B cell (primary cell): Measurements from ENCODE around the gene SPATA2L. TPM values are rescaled to one million over a fixed set of nuclear protein-coding genes. Genes with fewer than 3 reads are reported as not detected.

Experiments used
- ATAC-seq: fragments of 200-7000 bp; cut with Tn5 transposase; one replicate; pipeline ENCODE4 v1.10.0; 2021; ENCODE audit warnings: low read depth, mild to moderate bottlenecking, moderate number of reproducible peaks, moderate library complexity
- CTCF ChIA-PET: fragments of 350-600 bp; sonication (Branson Sonifier 250); formaldehyde crosslinking; loops from one replicate; lab custom pipeline; 2021; ENCODE audit warnings: antibody characterized with exemption, inconsistent platforms; lab: Charles Lee
- POLR2A ChIA-PET: fragments of 350-600 bp; sonication (Branson Sonifier 250); formaldehyde crosslinking; loops from one replicate; lab custom pipeline; 2021; ENCODE audit warnings: antibody characterized with exemption; lab: Charles Lee
- DNase-seq: peaks from one replicate; pipeline ENCODE4 v3.0.0; 2013
- H2AFZ ChIP-seq: 2 replicates; pipeline ENCODE4 v1.6.1; 2012; ENCODE audit warnings: mild to moderate bottlenecking, low read depth, low read length; ENCODE audit not compliant: insufficient read depth, poor library complexity, severe bottlenecking
- H3K27ac ChIP-seq, 2 donors: 1 replicate in 1 of 2; 2 replicates in 1 of 2; pipeline ENCODE4 v1.5.1; 2012 to 2013; ENCODE audit warnings: low read length in 2 of 2, mild to moderate bottlenecking in 2 of 2, moderate library complexity in 1 of 2
- H3K27me3 ChIP-seq, 4 experiments: fragments of 200-600 bp in 1 of 4; sonication (generic) in 1 of 4; replicated peaks in 1 of 4; 1 replicate in 2 of 4; 2 replicates in 2 of 4; pipeline versions ENCODE4 v1.6.1 to v1.7.0; 2013 to 2016; ENCODE audit warnings: low read length in 3 of 4, mild to moderate bottlenecking in 2 of 4, mixed read lengths in 1 of 4, moderate library complexity in 1 of 4; ENCODE audit not compliant: insufficient read depth in 4 of 4, control insufficient read depth in 3 of 4; ENCODE audit errors: control extremely low read depth in 1 of 4
- H3K36me3 ChIP-seq, 2 experiments: replicated peaks in 1 of 2; 1 replicate in 1 of 2; 2 replicates in 1 of 2; pipeline versions ENCODE4 v1.6.1 to v1.7.1; 2013; ENCODE audit warnings: low read length in 1 of 2; ENCODE audit not compliant: insufficient read depth in 2 of 2, control insufficient read depth in 1 of 2; ENCODE audit errors: control extremely low read depth in 1 of 2, extremely low read depth in 1 of 2
- H3K4me1 ChIP-seq, 2 donors: fragments of 200-600 bp in 1 of 2; sonication (generic) in 1 of 2; 1 replicate in 1 of 2; 2 replicates in 1 of 2; pipeline versions ENCODE4 v1.5.1 to v1.6.1; 2013 to 2017; ENCODE audit warnings: low read length in 2 of 2; ENCODE audit not compliant: control insufficient read depth in 2 of 2, insufficient read depth in 2 of 2
- H3K4me2 ChIP-seq: replicated peaks from 2 replicates; pipeline ENCODE3; 2012; ENCODE audit warnings: mild to moderate bottlenecking, low read depth, low read length; ENCODE audit not compliant: poor library complexity, severe bottlenecking
- H3K4me3 ChIP-seq, 5 experiments: fragments of 200-600 bp in 1 of 5; sonication (generic) in 1 of 5; 1 replicate in 3 of 5; 2 replicates in 2 of 5; pipeline versions ENCODE4 v1.5.1 to v1.7.0; 2011 to 2016; ENCODE audit warnings: low read length in 4 of 5, mild to moderate bottlenecking in 4 of 5, low read depth in 2 of 5, control low read depth in 1 of 5, moderate library complexity in 1 of 5; ENCODE audit not compliant: insufficient read depth in 1 of 5; ENCODE audit errors: control extremely low read depth in 1 of 5, extremely low read depth in 1 of 5
- H3K79me2 ChIP-seq: fragments of 200-600 bp; sonication (generic); one replicate; pipeline ENCODE4 v1.6.0; 2016; ENCODE audit warnings: low read length; ENCODE audit not compliant: control insufficient read depth, insufficient read depth
- H3K9ac ChIP-seq: fragments of 200-600 bp; sonication (generic); 2 replicates; pipeline ENCODE4 v1.6.1; 2017; ENCODE audit warnings: mild to moderate bottlenecking, low read length, moderate library complexity
- H3K9me3 ChIP-seq, 3 donors: one replicate each; pipeline versions ENCODE4 v1.6.1 to v1.7.1; 2013; ENCODE audit warnings: low read length in 2 of 3; ENCODE audit not compliant: control insufficient read depth in 2 of 3, insufficient read depth in 1 of 3; ENCODE audit errors: control extremely low read depth in 1 of 3
- H4K20me1 ChIP-seq: 2 replicates; pipeline ENCODE4 v1.6.0; 2012; ENCODE audit warnings: mild to moderate bottlenecking, low read length; ENCODE audit not compliant: insufficient read depth, control insufficient read depth, poor library complexity, severe bottlenecking
- H3K27ac Mint-ChIP-seq: one replicate; pipeline ENCODE4 v1.8.0; 2021; ENCODE audit warnings: mixed read lengths
- H3K27me3 Mint-ChIP-seq: one replicate; pipeline ENCODE4 v1.8.0; 2021; ENCODE audit warnings: mixed read lengths
- H3K4me1 Mint-ChIP-seq: one replicate; pipeline ENCODE4 v1.8.0; 2021; ENCODE audit warnings: mixed read lengths
- H3K4me3 Mint-ChIP-seq: one replicate; pipeline ENCODE4 v1.8.0; 2021; ENCODE audit warnings: mixed read lengths
- H3K9me3 Mint-ChIP-seq: one replicate; pipeline ENCODE4 v1.8.0; 2022; ENCODE audit warnings: mixed read lengths; ENCODE audit not compliant: insufficient read depth
- CTCF ChIP-seq: fragments of 200-600 bp; IDR thresholded peaks from one replicate; pipeline ENCODE4 v1.8.0; 2022; ENCODE audit warnings: antibody characterized with exemption, mild to moderate bottlenecking
- EZH2 ChIP-seq: IDR thresholded peaks from 2 replicates; pipeline ENCODE4 v1.6.1; 2012; ENCODE audit warnings: borderline replicate concordance, low read depth, mild to moderate bottlenecking, moderate library complexity, low read length; ENCODE audit not compliant: insufficient read depth, poor library complexity, severe bottlenecking
- WGBS: methylation state at CpG from one replicate; pipeline ENCODE4 v1.1.5; 2013; ENCODE audit warnings: missing lambda C conversion rate; ENCODE audit not compliant: insufficient coverage; 5-methylcytosine and 5-hydroxymethylcytosine counted together
- intact Hi-C: fragments of 100-400 bp; cut with micrococcal nuclease; formaldehyde crosslinking; loops from one replicate; pipeline ENCODE4 v1.10.0; 2022
- polyA plus RNA-seq: library from polyadenylated mRNA; depleted of rRNA; stranded (reverse); fragments of >200 nt; gene quantifications from 2 replicates; pipeline ENCODE4 v1.2.3, GENCODE V29; 2012
- total RNA-seq, 2 donors: library from RNA; stranded (reverse); fragments of 120-200 nt in 1 of 2; gene quantifications; 1 replicate in 1 of 2; 2 replicates in 1 of 2; pipeline versions ENCODE4 v1.2.3 to v1.2.4, GENCODE V29; 2013 to 2022

Gene SPATA2L
- total and polyA plus RNA-seq, 2 donors (not counting 1 experiment from before 2014, with no cell fraction given) = 16.4 to 32.1 TPM

DNA sequence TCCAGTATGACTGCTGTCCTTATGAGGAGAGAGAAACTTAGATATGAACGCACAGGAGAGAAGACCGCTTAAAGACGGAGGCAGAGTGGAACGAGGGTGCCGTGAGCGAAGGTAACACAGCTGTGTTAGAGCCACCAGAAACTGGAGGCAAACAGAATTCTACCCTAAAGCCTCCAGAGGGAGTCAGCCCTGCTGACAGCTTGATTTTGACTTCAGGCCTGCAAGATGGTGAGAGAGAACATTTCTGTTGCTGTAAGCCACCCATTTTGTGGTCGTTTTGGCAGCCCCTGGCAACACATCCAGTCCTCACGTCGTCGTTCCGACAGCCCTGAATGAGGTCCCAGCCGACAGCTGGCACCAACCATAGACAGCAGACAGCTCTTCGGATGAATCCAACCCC lies 2.8 kb upstream of the SPATA2L start:
- ATAC-seq = no peak
- no peaks in the 10 kb centered on the region for H3K27me3 ChIP-seq
- peak overlapping the region; percentile 16 for H3K4me3 Mint-ChIP-seq
- ChIA-PET POLR2A (interaction anchor here (0.7 kb wide), 1 partner anchor 124 kb away, joined by 5 read pairs; the partner anchor contains the start of gene SPIRE2), CTCF (interaction anchor here (0.7 to 7.6 kb wide), 4 partner anchors 11 to 166 kb away, joined by 3 to 171 read pairs (median 60); no protein-coding TSS in a partner anchor)
- H3K9me3 Mint-ChIP-seq = no peaks in the 10 kb centered on the region
- intact Hi-C loops = loop anchor here (5.0 to 10.0 kb wide), 2 partner anchors 61 to 217 kb away; no protein-coding TSS in a partner anchor
- WGBS = 89% methylated on average over 12 of the region's 13 CpGs
- H2AFZ ChIP-seq = no peak overlapping the region
- TF ChIP-seq EZH2 (no peak), CTCF (no peak)
- peaks cover 19 to 26% of the 10 kb centered on the region in 2 donors for H3K4me1 ChIP-seq
- peaks cover 15% of the 10 kb centered on the region for H4K20me1 ChIP-seq
- no peak overlapping the region for H3K27ac Mint-ChIP-seq
- no peak overlapping the region for H3K4me2 ChIP-seq
- no peaks in the 10 kb centered on the region for H3K36me3 ChIP-seq
- H3K9me3 ChIP-seq = no peaks in the 10 kb centered on the region
- H3K4me3 ChIP-seq = no peak overlapping the region
- peaks cover 17% of the 10 kb centered on the region for H3K4me1 Mint-ChIP-seq
- no peak for DNase-seq
- no peak overlapping the region for H3K27ac ChIP-seq
- peaks cover 1% of the 10 kb centered on the region for H3K79me2 ChIP-seq
- no peaks in the 10 kb centered on the region for H3K27me3 Mint-ChIP-seq
- no peak overlapping the region for H3K9ac ChIP-seq
